Mucosa of descending colon (tissue), 3 donors: ENCODE measurements around the gene BSCL2. TPM values are rescaled to one million over a fixed set of nuclear protein-coding genes. Genes with fewer than 3 reads are reported as not detected.
"Not testable (repeated sequence)": the region's sequence is repeated elsewhere in the genome, so short reads cannot be mapped to it uniquely, and the experiment has no call there.

ENCODE experiments used
- ATAC-seq: fragments of 200-7000 bp; cut with Tn5 transposase; one replicate; pipeline ENCODE4 v1.9.1; 2020; ENCODE audit warnings: mild to moderate bottlenecking, moderate library complexity
- DNase-seq, 3 donors: peaks; one replicate each; pipeline ENCODE4 v3.0.0-alpha.2; 2020
- H3K36me3 ChIP-seq: fragments of 200-600 bp; one replicate; pipeline ENCODE4 v1.8.0; 2021; ENCODE audit warnings: low read depth, mild to moderate bottlenecking
- H3K4me1 ChIP-seq: fragments of 200-600 bp; one replicate; pipeline ENCODE4 v1.8.0; 2021; ENCODE audit warnings: low read depth, mild to moderate bottlenecking
- H3K4me3 ChIP-seq: fragments of 200-600 bp; one replicate; pipeline ENCODE4 v1.8.0; 2021; ENCODE audit warnings: mild to moderate bottlenecking
- H3K9me3 ChIP-seq: fragments of 200-600 bp; one replicate; pipeline ENCODE4 v1.8.0; 2021; ENCODE audit warnings: mild to moderate bottlenecking
- intact Hi-C, 2 donors: fragments of 100-400 bp; cut with DNase I in 1 of 2; cut with micrococcal nuclease in 1 of 2; formaldehyde crosslinking; loops; one replicate each; pipeline versions ENCODE4 v1.11.0 to v1.11.1; 2022; cut with DNase I, micrococcal nuclease
- total RNA-seq, 3 donors: library from RNA; stranded (reverse); fragmentation: NEBNext Ultra II Directional in 2 of 3; extraction: Animal tissue kit (Norgen Biotek cat#: 25700) in 2 of 3; gene quantifications; one replicate each; pipeline versions ENCODE4 v1.2.1 to v1.2.4, GENCODE V29; 2021 to 2023
- TF ChIP-seq, protein P1 (sequence below): fragments of 200-600 bp; IDR thresholded peaks from one replicate; pipeline ENCODE4 v1.8.0; 2022; ENCODE audit warnings: antibody characterized with exemption, mild to moderate bottlenecking
- donor health status: DM: no; HTN: no; CAD: no; lungs with moderate emphysema.
- donor health status: DM: no; HTN: no; CAD: no.
- donor health status: DM: no; HTN: yes; CAD: no.

The BSCL2 gene
- total RNA-seq, 3 donors from 2014 or later, result 59.0 to 63.4 (median 61.0) TPM

- TF ChIP-seq, protein P1, sequence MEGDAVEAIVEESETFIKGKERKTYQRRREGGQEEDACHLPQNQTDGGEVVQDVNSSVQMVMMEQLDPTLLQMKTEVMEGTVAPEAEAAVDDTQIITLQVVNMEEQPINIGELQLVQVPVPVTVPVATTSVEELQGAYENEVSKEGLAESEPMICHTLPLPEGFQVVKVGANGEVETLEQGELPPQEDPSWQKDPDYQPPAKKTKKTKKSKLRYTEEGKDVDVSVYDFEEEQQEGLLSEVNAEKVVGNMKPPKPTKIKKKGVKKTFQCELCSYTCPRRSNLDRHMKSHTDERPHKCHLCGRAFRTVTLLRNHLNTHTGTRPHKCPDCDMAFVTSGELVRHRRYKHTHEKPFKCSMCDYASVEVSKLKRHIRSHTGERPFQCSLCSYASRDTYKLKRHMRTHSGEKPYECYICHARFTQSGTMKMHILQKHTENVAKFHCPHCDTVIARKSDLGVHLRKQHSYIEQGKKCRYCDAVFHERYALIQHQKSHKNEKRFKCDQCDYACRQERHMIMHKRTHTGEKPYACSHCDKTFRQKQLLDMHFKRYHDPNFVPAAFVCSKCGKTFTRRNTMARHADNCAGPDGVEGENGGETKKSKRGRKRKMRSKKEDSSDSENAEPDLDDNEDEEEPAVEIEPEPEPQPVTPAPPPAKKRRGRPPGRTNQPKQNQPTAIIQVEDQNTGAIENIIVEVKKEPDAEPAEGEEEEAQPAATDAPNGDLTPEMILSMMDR, result no peak
- DNase-seq (peak; percentile 97 to 98 (median 97)), ATAC-seq (peak; percentile 87)
- Histone ChIP-seq H3K4me1 (peaks cover 32% of the 10 kb centered on the region), H3K36me3 (no peaks in the 10 kb centered on the region), H3K9me3 (no peaks in the 10 kb centered on the region), H3K4me3 (peak overlapping the region; percentile 47)
- intact Hi-C loops, result no loop called here
Observed at GRCh38 chr11:62705880-62706849, 1.1 kb downstream of the BSCL2 start.

GRCh38 chr11:62705413-62705812, 1.8 kb downstream of the BSCL2 start:
- Histone ChIP-seq H3K4me3 (no peak overlapping the region), H3K36me3 (no peaks in the 10 kb centered on the region), H3K4me1 (peaks cover 32% of the 10 kb centered on the region), H3K9me3 (no peaks in the 10 kb centered on the region)
- TF ChIP-seq, protein P1, result no peak
- ATAC-seq, result peak; percentile 3
- DNase-seq, result peak; percentile 33 to 59 (median 54)
- intact Hi-C loops, result no loop called here

DNA sequence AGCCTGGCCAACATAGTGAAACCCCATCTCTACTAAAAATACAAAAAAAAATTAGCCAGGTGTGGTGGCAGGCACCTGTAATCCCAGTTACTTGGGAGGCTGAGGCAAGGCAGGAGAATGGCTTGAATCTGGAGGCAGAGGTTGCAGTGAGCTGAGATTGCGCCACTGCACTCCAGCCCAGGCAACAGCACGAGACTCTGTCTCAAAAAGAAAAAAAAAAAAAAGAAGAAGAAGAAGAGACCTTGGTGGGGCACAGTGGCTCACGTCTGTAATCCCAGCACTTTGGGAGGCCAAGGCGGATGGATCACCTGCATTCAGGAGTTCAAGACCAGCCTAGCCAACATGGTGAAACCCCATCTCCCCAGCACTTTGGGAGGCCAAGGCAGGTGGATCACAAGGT, 3.3 kb downstream of the BSCL2 start:
- ATAC-seq, result not testable (repeated sequence)

DNA sequence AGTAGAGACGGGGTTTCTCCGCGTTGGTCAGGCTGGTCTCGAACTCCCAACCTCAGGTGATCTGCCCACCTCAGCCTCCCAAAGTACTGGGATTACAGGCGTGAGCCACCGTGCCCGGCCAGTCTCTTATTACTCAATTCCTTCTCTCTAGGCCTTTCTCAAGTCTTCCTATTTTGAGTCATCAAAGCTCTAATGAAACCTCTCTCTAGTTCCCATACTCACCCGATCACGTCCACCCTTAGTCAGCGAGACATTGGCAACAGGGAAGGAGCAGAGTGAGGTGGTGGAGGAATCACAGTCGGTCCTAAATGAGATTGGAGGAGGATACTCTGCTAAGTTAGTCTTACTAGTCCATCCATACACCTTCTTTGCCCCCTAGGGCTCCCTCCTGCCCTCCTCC, 5.0 kb downstream of the BSCL2 start:
- no peaks in the 10 kb centered on the region for H3K36me3 ChIP-seq
- DNase-seq (peak in 1 of 3 donors; percentile 12), ATAC-seq (no peak)
- peaks cover 16% of the 10 kb centered on the region for H3K4me1 ChIP-seq
- TF ChIP-seq, protein P1, result no peak
- intact Hi-C loops, result no loop called here
- no peaks in the 10 kb centered on the region for H3K9me3 ChIP-seq
- H3K4me3 ChIP-seq, result no peak overlapping the region

More for the DNA sequence above, 3.3 kb downstream of the BSCL2 start:
- intact Hi-C loops, H3K4me3 ChIP-seq, H3K9me3 ChIP-seq, H3K36me3 ChIP-seq: not testable (repeated sequence)
- DNase-seq, result peak in 2 of 3 donors; percentile 22 to 25
- peaks cover 27% of the 10 kb centered on the region for H3K4me1 ChIP-seq

DNA sequence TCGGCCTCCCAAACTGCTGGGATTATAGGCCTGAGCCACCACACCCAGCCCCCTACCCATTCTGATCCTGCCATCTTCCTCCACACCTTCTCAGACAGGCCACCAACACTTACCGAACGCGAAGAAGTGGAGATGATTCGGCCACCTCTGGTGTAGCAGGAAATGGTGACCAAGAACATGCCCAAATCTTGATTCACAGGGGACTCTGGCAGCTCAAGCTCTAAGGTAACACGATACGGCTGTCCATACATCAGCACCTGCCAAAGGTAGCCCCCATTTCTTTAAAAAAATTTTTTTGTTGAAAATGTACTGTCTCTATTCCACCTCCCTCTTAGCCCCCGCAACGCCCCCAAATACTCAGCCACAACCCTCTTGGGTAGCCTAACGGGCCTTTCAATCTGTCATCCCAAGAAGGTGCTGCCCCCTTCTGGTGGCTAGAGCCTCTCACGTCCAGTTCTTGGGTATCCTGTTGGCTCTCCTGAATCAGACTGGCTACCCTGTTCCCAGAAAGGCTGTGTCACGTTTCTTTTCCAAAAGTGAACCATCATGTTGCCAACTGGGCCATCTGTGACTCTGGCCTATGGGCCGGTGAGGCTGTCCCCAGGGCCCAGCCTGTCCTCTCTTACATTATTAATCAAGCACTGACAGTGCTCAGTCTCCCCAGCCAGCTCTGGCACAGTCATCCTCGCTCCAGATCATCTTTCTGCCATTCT, 12.6 kb downstream of the BSCL2 start:
- Histone ChIP-seq H3K9me3 (no peaks in the 10 kb centered on the region), H3K4me1 (no peaks in the 10 kb centered on the region), H3K36me3 (no peaks in the 10 kb centered on the region), H3K4me3 (no peak overlapping the region)
- ATAC-seq (peak; percentile 92), DNase-seq (peak; percentile 62 to 91 (median 78))
- intact Hi-C loops, result loop anchor here (10.0 kb wide), 1 partner anchor 300 kb away; no protein-coding TSS in a partner anchor
- TF ChIP-seq, protein P1, result peak; percentile 65

DNA sequence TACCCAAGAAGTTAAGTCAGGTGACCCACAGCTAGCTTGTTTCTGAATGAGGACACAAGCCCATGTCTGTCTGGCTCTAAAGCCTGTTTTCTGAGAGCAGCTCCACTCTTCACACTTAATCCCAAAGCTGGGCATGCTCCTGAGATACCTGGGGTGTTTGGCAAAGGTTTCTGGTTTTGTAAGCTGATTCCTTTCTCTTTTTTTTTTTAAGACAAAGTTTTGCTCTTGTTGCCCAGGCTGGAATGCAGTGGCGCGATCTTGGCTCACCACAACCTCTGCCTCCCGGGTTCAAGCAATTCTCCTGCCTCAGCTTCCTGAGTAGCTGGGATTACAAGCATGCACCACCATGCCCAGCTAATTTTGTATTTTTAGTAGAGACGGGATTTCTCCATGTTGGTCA, 13.6 kb downstream of the BSCL2 start:
- not testable (repeated sequence) for ATAC-seq, H3K9me3 ChIP-seq, DNase-seq, H3K4me1 ChIP-seq, H3K36me3 ChIP-seq, H3K4me3 ChIP-seq
- intact Hi-C loops, result loop anchor here (10.0 kb wide), 1 partner anchor 299 kb away; no protein-coding TSS in a partner anchor
